ENCODE measurements around the gene FLT3LG.

FLT3LG gene

GRCh38 chr19:49488046-49488862, 14.2 kb downstream of the FLT3LG start:
- no peak for DNase-seq (ENCODE audit: low read depth in 2 of 2)

GRCh38 chr19:49488863-49489537, 15.0 kb downstream of the FLT3LG start:
- no peak for DNase-seq (ENCODE audit: low read depth in 2 of 2)

GRCh38 chr19:49489601-49490167, 15.7 kb downstream of the FLT3LG start:
- DNase-seq (ENCODE audit: low read depth in 2 of 2), result no peak

GRCh38 chr19:49490287-49491029, 16.4 kb downstream of the FLT3LG start:
- DNase-seq (ENCODE audit: low read depth in 2 of 2), result no peak

- DNase-seq (ENCODE audit: low read depth in 2 of 2), result no peak
Measured at GRCh38 chr19:49491030-49491803, 17.2 kb downstream of the FLT3LG start.

- no peak for DNase-seq (ENCODE audit: low read depth in 2 of 2)
Measured at GRCh38 chr19:49491804-49492572, 18.0 kb downstream of the FLT3LG start.

- DNase-seq (ENCODE audit: low read depth in 2 of 2), result no peak
Measured at GRCh38 chr19:49492573-49493405, 18.8 kb downstream of the FLT3LG start.

GRCh38 chr19:49496574-49497008, 22.6 kb downstream of the FLT3LG start:
- DNase-seq (ENCODE audit: low read depth in 2 of 2), result no peak

- DNase-seq (ENCODE audit: low read depth in 2 of 2), result no peak
Measured at GRCh38 chr19:49497047-49497788, 23.2 kb downstream of the FLT3LG start.

- no peak for DNase-seq (ENCODE audit: low read depth in 2 of 2)
Measured at GRCh38 chr19:49497789-49498103, 23.7 kb downstream of the FLT3LG start.

- no peak for DNase-seq (ENCODE audit: low read depth in 2 of 2)
Measured at GRCh38 chr19:49498475-49498874, 24.5 kb downstream of the FLT3LG start.

GRCh38 chr19:49499030-49499670, 25.1 kb downstream of the FLT3LG start:
- DNase-seq (ENCODE audit: low read depth in 2 of 2), result no peak

GRCh38 chr19:49502866-49503581, 29.0 kb downstream of the FLT3LG start:
- DNase-seq (ENCODE audit: low read depth in 2 of 2), result peak; percentile 59 to 63

- DNase-seq (ENCODE audit: low read depth in 2 of 2), result no peak
Measured at GRCh38 chr19:49503582-49503962, 29.6 kb downstream of the FLT3LG start.

- DNase-seq (ENCODE audit: low read depth in 2 of 2), result no peak
Measured at GRCh38 chr19:49506575-49507105, 32.6 kb downstream of the FLT3LG start.

GRCh38 chr19:49507803-49508494, 33.9 kb downstream of the FLT3LG start:
- DNase-seq (ENCODE audit: low read depth in 2 of 2), result no peak
